K562 (cell line): ENCODE results near the gene IBTK. TPM values are rescaled to one million over a fixed set of nuclear protein-coding genes. Genes with fewer than 3 reads are reported as not detected.

Experiments
- ATAC-seq: fragments of 200-7000 bp; cut with Tn5 transposase; 3 replicates; pipeline ENCODE4 v1.9.1; 2020; ENCODE audit warnings: moderate library complexity
- BruUV-seq: library from RNA; stranded (reverse); fragments of 400-500 nt; replicated peaks from 2 replicates; lab custom pipeline; 2021; lab: Mats Ljungman, UMichigan
- CTCF ChIA-PET: fragments of 300-600 bp; formaldehyde crosslinking; extraction: SDS; loops from one replicate; lab custom pipeline; 2021; ENCODE audit warnings: low intra/inter-chr PET ratio; lab: Yijun Ruan, JAX
- POLR2A ChIA-PET: fragments of 300-600, 350-650 bp; sonication (Branson Sonifier 250); formaldehyde crosslinking; extraction: SDS; loops from one replicate; lab custom pipeline; 2021; ENCODE audit warnings: antibody characterized with exemption, inconsistent platforms; lab: Yijun Ruan, JAX
- DNase-seq, 4 experiments: peaks; one replicate each; pipeline versions ENCODE4 v3.0.0 to v3.0.0-alpha.2; 2011 to 2018; ENCODE audit warnings: low spot score in 3 of 4, mixed read lengths in 3 of 4; ENCODE audit errors: extremely low read depth in 1 of 4
- FAIRE-seq: peaks from 2 replicates; lab custom pipeline; 2011; peaks lifted over from hg19 to GRCh38; lab: Jason Lieb, UNC
- H2AFZ ChIP-seq: 2 replicates; pipeline ENCODE4 v1.6.0; 2011; ENCODE audit warnings: low read depth, low read length, control low read depth, inconsistent platforms
- H3K27ac ChIP-seq: fragments of 200-600 bp; 3 replicates; pipeline ENCODE4 v1.8.0; 2011; ENCODE audit warnings: low read depth, mild to moderate bottlenecking, control low read depth, inconsistent platforms, low read length, moderate library complexity, mixed read lengths; ENCODE audit errors: extremely low read depth
- H3K27me3 ChIP-seq, 2 experiments: fragments of 300-600 bp in 1 of 2; 2 replicates in 1 of 2; 3 replicates in 1 of 2; pipeline versions ENCODE4 v1.6.0 to v1.8.0; 2011; ENCODE audit warnings: inconsistent platforms in 2 of 2, low read length in 2 of 2, mild to moderate bottlenecking in 1 of 2, mixed read lengths in 1 of 2, moderate library complexity in 1 of 2; ENCODE audit not compliant: control insufficient read depth in 2 of 2, insufficient read depth in 2 of 2
- H3K36me3 ChIP-seq: fragments of 300-600 bp; 3 replicates; pipeline ENCODE4 v1.8.0; 2011; ENCODE audit warnings: mild to moderate bottlenecking, low read length, inconsistent platforms; ENCODE audit not compliant: control insufficient read depth, insufficient read depth
- H3K4me1 ChIP-seq, 2 experiments: fragments of 200-600 bp in 1 of 2; replicated peaks in 1 of 2; 2 replicates in 1 of 2; 3 replicates in 1 of 2; pipeline versions ENCODE4 v1.5.1 to v1.8.0; 2011; ENCODE audit warnings: inconsistent platforms in 2 of 2, low read length in 2 of 2, mild to moderate bottlenecking in 1 of 2, mixed read lengths in 1 of 2, moderate library complexity in 1 of 2; ENCODE audit not compliant: control insufficient read depth in 2 of 2, insufficient read depth in 2 of 2
- H3K4me2 ChIP-seq: 2 replicates; pipeline ENCODE4 v1.6.1; 2011; ENCODE audit warnings: low read length, control low read depth, inconsistent platforms, mixed read lengths; ENCODE audit not compliant: insufficient read depth
- H3K4me3 ChIP-seq: fragments of 200-600 bp; sonication (generic), shearing (Covaris generic); 2 replicates; pipeline ENCODE4 v1.5.1; 2016; ENCODE audit warnings: control low read depth, inconsistent platforms
- H3K79me2 ChIP-seq: fragments of 200-600 bp; 3 replicates; pipeline ENCODE4 v1.8.0; 2011; ENCODE audit warnings: low read length, inconsistent platforms; ENCODE audit not compliant: control insufficient read depth, insufficient read depth
- H3K9ac ChIP-seq, 2 experiments: 2 replicates each; pipeline versions ENCODE4 v1.6.0 to v1.6.1; 2011; ENCODE audit warnings: low read depth in 2 of 2, low read length in 2 of 2, control low read depth in 1 of 2, inconsistent platforms in 1 of 2, mild to moderate bottlenecking in 1 of 2, mixed read lengths in 1 of 2; ENCODE audit not compliant: insufficient read depth in 1 of 2
- H3K9me1 ChIP-seq: one replicate; pipeline ENCODE4 v1.6.0; 2011; ENCODE audit warnings: inconsistent platforms, mild to moderate bottlenecking, low read length, moderate library complexity; ENCODE audit not compliant: control insufficient read depth, insufficient read depth
- H3K9me3 ChIP-seq: replicated peaks from 2 replicates; pipeline ENCODE4 v1.5.1; 2011; ENCODE audit warnings: low read depth, low read length, inconsistent platforms; ENCODE audit not compliant: control insufficient read depth, insufficient read depth
- H4K20me1 ChIP-seq: replicated peaks from 2 replicates; pipeline ENCODE4 v1.6.1; 2011; ENCODE audit warnings: low read length, inconsistent platforms, mixed read lengths; ENCODE audit not compliant: control insufficient read depth, insufficient read depth
- FOXM1 ChIP-seq, 2 experiments: fragments of 450-650 bp in 1 of 2; sonication (generic) in 1 of 2; formaldehyde crosslinking in 1 of 2; IDR thresholded peaks; 2 replicates each; pipeline versions ENCODE4 v1.6.1 to v1.9.0; 2017 to 2022; ENCODE audit warnings: low read depth in 2 of 2, mild to moderate bottlenecking in 2 of 2, missing genetic modification reagents in 1 of 2, moderate library complexity in 1 of 2
- MTF1 ChIP-seq: fragments of 250-450 bp; sonication (Bioruptor Pico); IDR thresholded peaks from 2 replicates; pipeline ENCODE4 v1.9.0; 2021; ENCODE audit warnings: moderate library complexity, mild to moderate bottlenecking, inconsistent platforms, borderline replicate concordance
- WGBS: fragments of 100-300 bp; shearing (Covaris generic); methylation state at CpG from one replicate; pipeline ENCODE4 v1.1.6; 2016; ENCODE audit warnings: low coverage, mixed read lengths; ENCODE audit not compliant: insufficient coverage; ENCODE audit errors: missing lambda C conversion rate; 5-methylcytosine and 5-hydroxymethylcytosine counted together
- in situ Hi-C: fragments of 300-500 bp; cut with MboI; formaldehyde crosslinking; loops from 4 replicates; pipeline ENCODE4 v1.15.0; 2018; ENCODE audit warnings: inconsistent platforms, mixed read lengths
- intact Hi-C: fragments of 100-400 bp; cut with micrococcal nuclease; formaldehyde crosslinking; loops from 2 replicates; pipeline ENCODE4 v1.14.2; 2022
- polyA plus RNA-seq, 8 experiments: library from polyadenylated mRNA; depleted of rRNA in 4 of 8; stranded (reverse) in 5 of 8; unstranded in 3 of 8; fragments of >200 nt; fragmentation: Nextera tagmentation in 2 of 8; fragmentation: Illumina TruSeq in 1 of 8; extraction: Ambion mirVana in 2 of 8; extraction: Trizol in 1 of 8; gene quantifications; 2 replicates each; pipeline versions ENCODE4 v1.2.1 to v1.2.3, GENCODE V29; 2011 to 2014; ENCODE audit warnings: inconsistent platforms in 1 of 8, missing spikeins in 1 of 8
- total RNA-seq, 7 experiments: library from RNA; depleted of rRNA in 6 of 7; stranded (reverse); fragments of >200 nt in 6 of 7; fragmentation: Illumina TruSeq in 2 of 7; extraction: Trizol in 2 of 7; gene quantifications; 2 replicates each; pipeline versions ENCODE4 v1.2.1 to v1.2.3, GENCODE V29; 2011 to 2021; ENCODE audit warnings: low replicate concordance in 1 of 7
- TF ChIP-seq, protein P1 (sequence below): fragments of 250-450 bp; sonication (Bioruptor Pico); IDR thresholded peaks from 2 replicates; pipeline ENCODE4 v1.5.1; 2021; ENCODE audit warnings: mild to moderate bottlenecking

IBTK gene
- total and polyA plus RNA-seq, 9 of the 15 experiments (the other 6 are each of a cell fraction or from before 2014, with no cell fraction given) = 13.2 to 36.4 (median 21.8) TPM

- no peak for FAIRE-seq
- no peak overlapping the region for H3K4me2 ChIP-seq
- H3K9me3 ChIP-seq = no peaks in the 10 kb centered on the region
- no peak for TF ChIP-seq FOXM1 (IDR thresholded peaks at IDR 0.05; ENCODE audit: low read depth)
- no peak for TF ChIP-seq FOXM1 (CRISPR knock-in tag; IDR thresholded peaks at IDR 0.05; ENCODE audit: low read depth)
- TF ChIP-seq, protein P1, sequence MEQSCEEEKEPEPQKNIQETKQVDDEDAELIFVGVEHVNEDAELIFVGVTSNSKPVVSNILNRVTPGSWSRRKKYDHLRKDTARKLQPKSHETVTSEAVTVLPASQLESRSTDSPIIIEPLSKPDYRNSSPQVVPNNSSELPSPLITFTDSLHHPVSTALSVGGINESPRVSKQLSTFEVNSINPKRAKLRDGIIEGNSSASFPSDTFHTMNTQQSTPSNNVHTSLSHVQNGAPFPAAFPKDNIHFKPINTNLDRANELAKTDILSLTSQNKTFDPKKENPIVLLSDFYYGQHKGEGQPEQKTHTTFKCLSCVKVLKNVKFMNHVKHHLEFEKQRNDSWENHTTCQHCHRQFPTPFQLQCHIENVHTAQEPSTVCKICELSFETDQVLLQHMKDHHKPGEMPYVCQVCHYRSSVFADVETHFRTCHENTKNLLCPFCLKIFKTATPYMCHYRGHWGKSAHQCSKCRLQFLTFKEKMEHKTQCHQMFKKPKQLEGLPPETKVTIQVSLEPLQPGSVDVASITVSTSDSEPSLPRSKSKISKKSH = no peak
- TF ChIP-seq MTF1 (CRISPR knock-in tag) = no peak
- H3K27ac ChIP-seq = no peak overlapping the region
- no peak overlapping the region for H2AFZ ChIP-seq
- DNase-seq = no peak
- in situ Hi-C loops = no loop called here
- POLR2A ChIA-PET = no interaction called here
- CTCF ChIA-PET = no interaction called here
- ATAC-seq = no peak
- under 1% methylated on average over 8 of the region's 8 CpGs for WGBS
- BruUV-seq = no TSS peak
- no peaks in the 10 kb centered on the region for H3K79me2 ChIP-seq
- no peak overlapping the region for H3K4me3 ChIP-seq
- no peaks in the 10 kb centered on the region for H3K4me1 ChIP-seq
- intact Hi-C loops = no loop called here
- no peaks in the 10 kb centered on the region for H4K20me1 ChIP-seq
- no peaks in the 10 kb centered on the region for H3K36me3 ChIP-seq
- no peaks in the 10 kb centered on the region; a peak in 1 of 5 replicates for H3K27me3 ChIP-seq
- H3K9ac ChIP-seq = no peak overlapping the region
- no peaks in the 10 kb centered on the region for H3K9me1 ChIP-seq
Measured at GRCh38 chr6:82138075-82138791, 109.3 kb downstream of the IBTK start.
